Activated T-cell treated with anti-CD3 and anti-CD28 coated beads for 48 hours (primary cell): ENCODE results near the gene ANAPC16.
"Not testable (repeated sequence)": the region's sequence is repeated elsewhere in the genome, so short reads cannot be mapped to it uniquely, and the experiment has no call there.

Source experiments
- DNase-seq: peaks from one replicate; pipeline ENCODE4 v3.0.0-alpha.2; 2020; ENCODE audit warnings: low read depth

ANAPC16 gene

DNA sequence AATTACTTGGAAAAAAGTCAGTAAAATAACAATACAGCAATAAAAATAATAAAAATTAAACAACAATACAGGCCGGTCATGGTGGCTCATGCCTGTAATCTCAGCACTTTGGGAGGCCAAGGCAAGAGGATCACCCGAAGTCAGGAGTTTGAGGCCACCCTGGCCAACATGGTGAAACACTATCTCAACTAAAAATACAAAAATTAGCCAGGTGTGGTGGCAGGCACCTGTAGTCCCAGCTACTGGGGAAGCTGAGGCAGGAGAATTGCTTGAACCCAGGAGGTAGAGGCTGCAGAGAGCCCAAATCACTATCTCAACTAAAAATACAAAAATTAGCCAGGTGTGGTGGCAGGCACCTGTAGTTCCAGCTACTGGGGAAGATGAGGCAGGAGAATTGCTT, 4.0 kb upstream of the ANAPC16 start:
- DNase-seq, result not testable (repeated sequence)

DNA sequence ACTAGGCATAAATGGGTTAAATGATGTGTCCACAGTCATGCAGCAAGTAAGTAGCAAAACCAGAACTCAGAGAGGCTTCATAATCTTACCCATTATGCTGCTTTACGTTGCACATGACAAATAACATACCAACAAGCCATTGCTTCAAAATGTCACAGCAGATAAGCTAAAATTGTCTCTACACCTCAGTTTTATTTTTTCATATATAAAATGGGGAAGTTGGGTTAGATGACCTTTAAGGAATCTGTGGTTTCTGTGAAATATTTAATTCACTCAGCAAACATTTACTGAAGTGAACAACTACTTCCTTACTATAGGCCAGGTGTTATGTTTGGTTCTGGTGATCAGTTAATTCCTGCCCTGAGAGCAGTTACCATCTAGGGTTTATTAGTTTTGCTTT, 2.5 kb downstream of the ANAPC16 start:
- DNase-seq, result no peak

DNA sequence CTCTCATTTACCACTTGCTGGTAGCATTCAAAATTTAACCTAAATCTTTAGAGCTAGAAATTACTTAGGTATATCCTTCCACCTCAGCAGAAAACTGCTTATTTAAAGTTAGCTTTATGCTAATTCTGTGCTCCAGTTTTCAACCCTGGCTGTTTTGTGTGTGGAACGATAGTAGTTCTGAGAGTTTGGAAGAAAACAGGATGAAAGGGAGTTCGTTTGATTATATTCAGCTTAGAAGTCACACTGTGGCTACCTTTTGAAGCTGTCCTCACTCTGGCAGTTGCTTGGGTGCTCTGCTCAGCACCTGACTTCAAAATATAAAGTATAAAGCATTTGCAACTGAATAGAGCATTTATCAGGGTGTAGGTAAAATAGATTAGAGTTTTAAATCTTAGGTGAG, 2.9 kb downstream of the ANAPC16 start:
- DNase-seq, result no peak

DNA sequence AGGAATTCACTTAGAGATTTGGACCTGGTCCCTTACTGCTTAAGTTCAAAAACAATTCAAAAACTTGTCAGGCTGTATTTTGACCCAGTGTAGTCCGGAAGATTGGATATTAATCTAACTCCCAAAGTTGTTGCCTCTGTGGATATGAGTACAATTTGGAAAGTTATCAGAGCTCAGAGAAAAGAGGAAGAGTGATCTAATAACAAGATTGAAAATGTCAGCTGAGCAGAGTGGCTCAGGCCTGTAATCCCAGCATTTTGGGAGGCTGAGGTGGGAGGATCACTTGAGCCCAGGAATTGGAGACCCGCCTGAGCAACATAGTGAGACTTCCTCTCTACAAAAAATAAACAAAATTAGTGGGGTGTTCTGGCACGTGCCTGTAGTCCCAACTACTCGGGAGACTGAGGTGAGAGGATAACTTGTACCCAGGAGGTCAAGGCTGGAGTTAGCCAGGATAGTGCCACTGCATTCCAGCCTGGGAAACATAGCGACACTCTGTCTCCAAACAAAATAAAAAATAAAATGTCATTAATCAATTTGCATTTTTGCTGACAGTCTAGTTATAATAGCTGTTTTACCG, 3.5 kb downstream of the ANAPC16 start:
- no peak for DNase-seq

DNA sequence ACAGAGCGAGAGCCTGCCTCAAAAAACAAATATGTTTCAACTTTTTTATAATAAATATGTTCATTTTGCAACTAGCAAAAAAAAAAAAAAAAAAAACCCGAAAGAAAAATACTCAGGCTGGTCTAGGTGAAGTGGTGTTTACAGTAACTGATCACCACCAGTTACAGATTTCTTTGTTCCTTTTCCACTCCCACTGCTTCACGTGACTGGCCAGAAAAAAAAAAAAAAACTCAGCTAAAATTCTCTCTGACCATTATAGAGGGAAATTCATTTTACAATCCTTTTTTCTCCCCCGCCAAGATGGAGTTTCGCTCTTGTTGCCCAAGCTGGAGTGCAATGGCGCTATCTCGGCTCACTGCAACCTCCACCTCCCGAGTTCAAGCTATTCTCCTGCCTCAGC, 4.8 kb downstream of the ANAPC16 start:
- no peak for DNase-seq

DNA sequence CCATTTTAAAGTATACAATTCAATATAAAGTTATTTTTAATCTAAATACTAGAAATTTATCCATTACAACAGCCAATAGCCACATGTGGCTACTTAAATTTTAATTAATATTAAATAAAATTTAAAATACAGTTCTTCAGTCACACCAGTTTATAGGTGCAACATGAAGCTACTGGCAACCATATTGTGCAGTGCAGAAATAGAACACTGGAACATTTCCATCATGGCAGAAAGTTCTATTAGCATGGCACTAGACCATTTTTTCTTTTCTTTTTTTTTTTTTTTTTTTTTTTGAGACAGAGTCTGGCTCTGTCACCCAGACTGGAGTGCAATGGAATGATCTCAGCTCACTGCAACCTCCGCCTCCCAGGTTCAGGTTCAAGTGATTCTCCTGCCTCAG, 5.5 kb downstream of the ANAPC16 start:
- no peak for DNase-seq

DNA sequence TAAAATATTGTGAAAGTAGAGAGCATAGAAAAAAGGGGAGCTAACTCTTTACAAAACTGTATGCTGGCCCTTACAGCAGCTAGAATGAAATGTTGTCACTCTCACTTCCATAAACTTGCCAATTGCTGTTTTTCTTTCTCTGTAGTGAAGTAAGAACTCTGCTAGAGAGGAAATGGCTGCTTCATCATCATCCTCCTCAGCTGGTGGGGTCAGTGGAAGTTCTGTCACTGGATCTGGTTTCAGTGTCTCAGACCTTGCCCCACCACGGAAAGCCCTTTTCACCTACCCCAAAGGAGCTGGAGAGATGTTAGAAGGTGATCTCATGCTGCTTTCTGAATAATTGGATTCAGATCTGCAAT, 7.9 kb downstream of the ANAPC16 start:
- no peak for DNase-seq

DNA sequence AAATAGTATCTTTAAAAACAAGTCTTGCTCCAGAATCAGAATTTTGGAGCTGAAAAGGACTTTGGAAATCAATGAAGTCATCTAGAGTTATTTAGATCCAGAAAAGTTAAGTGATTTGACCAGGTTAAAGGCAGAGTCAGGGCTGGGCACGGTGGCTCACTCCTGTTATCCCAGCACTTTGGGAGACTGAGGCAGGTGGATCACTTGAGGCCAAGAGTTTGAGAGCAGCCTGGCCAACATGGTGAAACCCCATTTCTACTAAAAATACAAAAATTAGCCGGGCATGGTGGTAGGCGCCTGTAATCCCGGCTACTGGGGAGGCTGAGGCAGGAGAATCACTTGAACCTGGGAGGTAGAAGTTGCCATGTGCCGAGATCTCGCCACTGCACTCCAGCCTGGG, 8.4 kb downstream of the ANAPC16 start:
- DNase-seq, result not testable (repeated sequence)

DNA sequence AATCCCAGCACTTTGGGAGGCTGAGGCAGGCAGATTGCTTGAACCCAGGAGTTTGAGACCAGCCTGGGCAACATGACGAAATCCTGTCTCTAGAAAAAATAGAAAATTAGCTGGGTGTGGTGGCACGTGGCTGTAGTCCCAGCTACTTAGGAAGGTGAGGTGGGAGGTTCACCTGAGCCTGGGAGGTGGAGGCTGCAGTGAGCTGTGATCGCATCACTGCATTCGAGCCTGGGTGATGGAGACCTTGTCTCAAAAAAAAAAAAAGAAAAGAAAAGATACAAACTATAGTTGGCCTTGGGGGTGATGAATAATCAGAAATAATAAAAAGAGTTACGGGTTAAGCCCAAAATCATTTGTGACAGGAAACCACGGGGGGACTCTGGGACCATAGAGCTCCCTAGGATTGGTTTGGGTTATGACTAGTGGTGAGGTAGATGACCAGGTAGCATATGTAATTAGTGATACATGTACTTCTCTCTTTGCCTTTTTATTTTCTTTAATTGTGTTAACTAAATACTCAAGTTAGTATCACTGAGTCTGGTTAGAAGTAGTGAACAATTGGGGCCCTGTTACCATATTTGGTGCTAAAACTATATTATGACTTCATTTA, 10.7 kb downstream of the ANAPC16 start:
- DNase-seq, result no peak

DNA sequence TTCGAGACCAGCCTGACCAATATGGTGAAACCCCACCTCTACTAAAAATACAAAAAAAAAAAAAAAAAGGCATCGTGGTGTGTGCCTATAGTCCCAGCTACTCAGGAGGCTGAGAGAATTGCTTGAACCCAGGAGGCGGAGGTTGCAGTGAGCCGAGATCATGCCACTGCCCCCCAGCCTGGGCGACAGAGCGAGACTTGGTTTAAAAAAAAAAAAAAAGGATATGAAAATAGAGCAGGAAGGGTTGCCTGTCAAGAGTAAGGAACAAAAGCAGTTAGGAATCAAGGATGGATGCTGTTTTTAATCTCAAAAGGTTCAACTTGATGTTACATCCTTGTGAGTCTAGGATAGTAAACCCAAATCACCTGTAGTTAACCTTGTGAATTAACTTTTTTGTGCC, 12.0 kb downstream of the ANAPC16 start:
- DNase-seq, result no peak

DNA sequence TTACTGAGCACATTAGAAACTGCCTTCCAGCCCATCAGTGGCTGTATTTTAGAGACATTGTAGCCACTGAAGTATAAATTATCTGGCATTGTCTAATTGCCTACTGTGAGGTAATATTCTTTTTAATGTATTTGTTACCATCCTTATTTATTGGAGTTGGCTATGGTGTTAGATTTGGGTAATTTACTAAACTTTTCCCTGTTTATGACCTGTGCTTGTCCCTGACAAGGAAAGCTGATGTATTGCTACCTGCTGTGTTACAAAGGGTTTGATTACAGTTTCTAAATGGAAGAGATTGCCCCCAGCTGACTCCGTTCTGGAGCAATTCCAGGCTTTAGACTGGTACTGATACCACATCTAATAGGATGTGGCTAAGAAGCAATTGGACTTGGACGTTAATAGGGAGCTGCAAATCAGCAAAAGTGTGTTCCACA, 12.5 kb downstream of the ANAPC16 start:
- no peak for DNase-seq

DNA sequence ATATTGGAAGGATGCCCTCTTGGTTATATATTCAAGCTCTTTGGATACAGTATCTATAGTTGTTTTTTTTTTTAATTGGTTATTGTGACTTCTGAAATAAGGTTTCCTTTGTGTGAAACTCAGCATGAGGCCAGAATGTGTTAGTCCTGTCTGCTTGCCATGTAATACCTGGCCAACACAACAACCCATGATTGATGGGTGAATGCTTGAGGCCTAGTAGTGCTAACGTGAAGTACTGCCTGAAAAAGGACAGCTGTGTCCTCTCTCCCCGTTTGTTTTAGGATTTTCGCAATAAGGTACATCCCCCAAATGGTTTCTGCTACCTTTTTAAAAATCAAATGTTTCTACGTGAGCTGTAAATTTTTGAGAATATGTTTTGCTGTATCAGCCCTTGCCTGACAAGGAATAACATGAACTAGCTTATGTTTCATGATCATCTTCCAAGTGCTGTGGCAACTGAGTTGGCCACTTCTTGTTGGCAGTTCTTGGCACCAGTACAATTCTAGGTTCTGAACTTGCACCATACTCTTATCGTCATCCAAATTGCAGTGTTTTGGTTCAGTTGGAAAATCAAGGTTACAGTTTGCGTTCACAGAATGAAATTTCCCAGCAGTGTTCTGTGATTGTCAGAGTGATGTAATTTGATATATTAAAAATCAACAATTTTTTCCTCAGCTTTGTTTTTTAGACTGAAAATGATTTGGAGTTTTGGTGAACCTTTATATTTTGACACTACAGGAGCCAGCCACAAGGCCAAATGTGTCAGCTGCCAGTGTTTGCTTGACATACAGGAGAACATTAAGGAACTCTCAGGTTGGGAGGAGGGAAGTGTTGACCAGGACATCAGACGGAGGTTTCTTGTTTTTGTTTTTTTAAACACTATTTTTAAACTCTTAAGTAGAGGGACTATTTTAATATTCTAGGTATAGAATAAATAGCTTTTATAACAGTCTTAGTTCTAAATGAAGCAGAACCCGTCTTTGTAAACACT, 13.7 kb downstream of the ANAPC16 start:
- no peak for DNase-seq

DNA sequence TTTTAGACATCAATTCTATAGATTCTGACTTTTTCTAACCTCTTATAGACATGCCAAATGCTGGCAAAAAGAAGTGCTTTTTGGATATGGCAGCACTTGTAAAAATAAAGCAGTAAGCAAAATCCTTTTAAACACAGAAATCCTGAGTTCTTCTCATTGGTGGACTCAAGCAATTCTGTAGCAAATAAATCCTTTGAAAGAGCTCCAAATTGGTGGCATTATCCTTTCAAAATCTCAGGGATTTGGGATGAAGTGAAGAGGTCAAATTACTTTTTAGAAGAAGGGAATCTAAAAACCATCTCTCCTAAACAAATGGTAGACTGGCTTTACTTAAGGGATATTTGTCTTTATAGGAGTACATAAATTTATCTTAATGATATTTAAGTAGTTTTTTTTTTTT, 17.8 kb downstream of the ANAPC16 start:
- no peak for DNase-seq

DNA sequence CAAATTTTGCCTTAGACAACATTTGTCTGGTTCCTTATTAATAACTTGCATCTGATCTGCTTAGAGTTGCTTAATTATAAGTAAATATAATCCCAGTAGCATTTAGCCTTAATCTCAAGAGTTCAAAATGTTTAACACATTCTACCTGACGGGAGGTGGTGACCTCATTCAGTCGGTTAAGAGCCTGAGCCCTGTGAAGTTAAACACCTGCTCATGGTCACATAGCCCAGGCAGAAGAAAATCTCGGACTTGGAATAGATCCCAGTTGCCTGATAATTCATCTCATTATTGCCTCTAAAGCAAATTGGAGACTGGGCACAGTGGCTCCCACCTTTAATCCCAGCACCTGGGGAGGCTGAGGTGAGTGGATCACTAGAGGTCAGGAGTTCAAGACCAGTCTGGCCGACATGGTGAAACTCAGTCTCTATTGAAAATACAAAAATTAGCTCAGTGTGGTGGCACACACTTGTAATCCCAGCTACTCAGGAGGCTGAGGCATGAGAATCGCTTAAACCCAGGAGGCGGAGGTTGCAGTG, 18.8 kb downstream of the ANAPC16 start:
- DNase-seq, result no peak

DNA sequence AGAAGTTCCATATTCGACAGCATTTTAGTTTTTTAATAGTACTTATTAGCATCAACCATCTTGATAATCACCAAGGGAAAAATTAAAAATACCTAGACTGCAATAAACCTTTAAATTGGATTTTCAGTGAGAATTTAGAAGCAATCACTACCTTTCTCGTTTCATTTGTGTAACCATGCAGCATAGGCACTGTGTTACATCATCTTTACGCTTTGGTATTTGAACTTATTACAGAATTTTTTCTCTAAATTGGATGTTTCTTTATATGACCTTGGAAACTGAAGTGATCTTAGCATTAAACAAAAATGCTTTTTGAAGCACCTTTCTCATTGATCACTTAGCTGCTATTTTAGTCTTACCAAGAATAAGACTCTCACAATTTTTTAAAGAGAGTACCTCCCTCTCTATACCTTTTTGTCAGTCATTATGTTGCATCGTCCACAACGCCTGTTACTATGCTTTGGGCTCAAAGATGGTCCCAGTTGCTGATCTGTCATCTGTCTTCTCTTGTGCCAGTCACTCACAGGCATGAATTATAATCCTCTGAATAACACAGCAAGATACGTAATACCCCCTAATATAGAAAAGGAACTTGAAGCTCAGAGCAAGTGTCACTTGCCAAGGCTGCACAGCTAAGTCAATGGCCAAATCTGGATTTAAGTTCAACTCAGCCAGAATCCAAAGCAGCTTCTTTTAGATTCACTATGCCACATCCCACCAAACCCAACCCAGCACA, 19.9 kb downstream of the ANAPC16 start:
- DNase-seq, result no peak

DNA sequence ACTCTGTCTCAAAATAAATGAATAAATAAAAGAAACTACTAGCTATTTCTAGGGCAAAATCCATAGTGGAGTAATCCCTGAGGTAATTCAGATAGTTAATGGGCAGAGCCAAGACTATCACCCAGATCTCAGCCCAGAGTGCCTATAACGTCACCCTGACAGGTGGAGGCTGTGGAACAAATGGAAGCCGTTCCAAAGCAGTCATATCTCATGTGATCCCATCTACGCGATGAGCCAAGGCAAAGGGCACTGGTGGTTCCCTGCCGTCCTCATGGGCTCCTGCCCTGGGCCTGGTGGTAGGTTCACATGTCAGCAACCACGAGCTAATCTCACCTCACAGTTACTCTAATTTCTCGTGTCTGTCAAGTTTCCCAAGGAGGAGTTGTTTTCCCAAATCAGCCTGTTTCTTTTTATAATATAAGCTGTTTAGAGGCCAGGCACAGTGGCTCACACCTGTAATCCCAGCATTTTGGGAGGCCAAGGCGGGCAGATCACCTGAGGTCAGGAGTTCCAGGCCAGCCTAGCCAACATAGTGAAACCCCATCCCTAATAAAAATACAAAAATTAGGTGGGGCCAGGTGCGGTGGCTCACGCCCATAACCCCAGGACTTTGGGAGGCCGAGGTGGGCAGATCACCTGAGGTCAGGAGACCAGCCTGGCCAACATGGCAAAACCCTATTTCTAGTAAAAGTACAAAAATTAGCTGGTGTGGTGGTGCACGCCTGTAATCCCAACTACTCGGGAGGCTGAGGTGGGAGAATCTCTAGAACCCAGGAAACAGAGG, 22.8 kb downstream of the ANAPC16 start:
- no peak for DNase-seq

DNA sequence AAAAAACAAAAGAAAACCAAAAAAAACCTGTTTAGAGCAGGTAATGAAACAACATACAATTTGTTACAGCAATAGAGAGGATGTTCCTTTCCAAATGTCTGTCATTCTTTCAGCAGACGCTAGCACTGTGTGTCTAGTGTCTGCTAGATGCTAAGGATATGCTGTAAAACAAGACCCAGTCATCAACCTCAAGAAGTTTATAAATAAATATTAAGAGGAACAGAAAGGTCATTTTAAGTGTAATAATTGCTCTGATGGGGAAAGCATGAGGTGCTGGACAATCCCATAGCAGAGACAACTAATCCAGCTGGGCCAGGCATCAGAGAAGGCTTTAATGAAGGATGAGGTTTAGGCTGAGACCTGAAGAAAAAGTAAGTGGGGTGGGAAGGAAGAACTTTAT, 23.6 kb downstream of the ANAPC16 start:
- no peak for DNase-seq

DNA sequence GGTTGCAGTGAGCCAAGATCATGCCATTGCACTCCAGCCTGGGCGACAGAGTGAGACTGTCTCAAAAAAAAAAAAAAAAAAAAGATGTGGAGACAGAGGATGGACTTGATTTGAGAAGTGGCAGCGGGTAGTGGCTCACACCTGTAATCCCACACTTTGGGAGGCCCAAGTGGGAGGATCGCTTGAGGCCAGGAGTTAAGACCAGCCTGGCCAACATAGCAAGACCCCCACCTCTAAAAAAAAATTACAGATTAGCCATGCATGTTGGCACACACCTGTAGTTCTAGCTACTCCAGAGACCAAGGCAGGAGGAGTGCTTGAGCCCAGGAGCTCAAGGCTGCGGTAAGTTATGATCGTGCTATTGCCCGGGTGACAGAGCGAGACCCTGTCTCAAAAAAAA, 24.6 kb downstream of the ANAPC16 start:
- DNase-seq, result no peak

DNA sequence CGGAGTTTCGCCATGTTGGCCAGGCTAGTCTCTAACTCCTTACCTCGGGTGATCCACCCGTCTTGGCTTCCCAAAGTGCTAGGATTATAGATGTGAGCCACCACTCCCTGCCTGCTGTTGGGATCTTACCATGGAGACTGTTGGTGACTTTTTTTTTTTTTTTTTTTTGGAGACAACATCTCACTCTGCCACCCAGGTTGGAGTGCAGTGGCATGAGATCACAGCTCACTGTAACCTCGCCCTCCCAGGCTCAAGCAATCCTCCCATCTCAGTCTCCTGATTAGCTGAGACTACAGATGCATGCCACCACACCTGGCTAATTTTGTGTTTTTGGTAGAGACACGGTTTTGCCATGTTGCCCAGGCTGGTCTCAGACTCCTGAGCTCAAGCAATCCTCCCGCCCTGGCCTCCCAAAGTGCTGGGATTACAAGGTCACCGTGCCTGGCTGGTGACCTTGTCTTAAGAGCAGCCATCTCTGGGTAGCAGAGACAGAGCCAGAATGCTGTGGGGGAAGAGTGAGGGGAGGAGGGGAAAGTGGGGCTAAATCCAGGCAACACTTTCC, 26.0 kb downstream of the ANAPC16 start:
- DNase-seq, result no peak

DNA sequence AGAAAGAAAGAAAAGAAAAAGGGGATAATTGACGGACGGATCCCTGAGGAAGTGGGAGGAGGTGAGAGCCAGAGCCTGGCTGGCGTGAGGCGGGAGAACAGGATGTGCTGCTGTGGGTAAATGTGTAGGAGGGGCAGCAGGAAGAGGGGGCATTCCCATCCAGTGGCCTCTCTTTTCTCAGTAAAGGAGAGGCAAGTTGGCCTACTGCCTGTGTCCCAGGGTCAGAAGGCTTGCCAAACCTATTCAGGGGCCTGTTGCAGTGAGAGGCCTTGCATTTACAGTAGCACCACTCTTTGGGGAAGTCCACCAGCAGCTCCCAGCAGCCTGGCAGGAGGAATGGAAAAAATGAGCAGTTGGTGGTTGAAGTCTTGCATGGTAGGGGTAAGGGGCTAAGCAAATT, 26.9 kb downstream of the ANAPC16 start:
- no peak for DNase-seq

DNA sequence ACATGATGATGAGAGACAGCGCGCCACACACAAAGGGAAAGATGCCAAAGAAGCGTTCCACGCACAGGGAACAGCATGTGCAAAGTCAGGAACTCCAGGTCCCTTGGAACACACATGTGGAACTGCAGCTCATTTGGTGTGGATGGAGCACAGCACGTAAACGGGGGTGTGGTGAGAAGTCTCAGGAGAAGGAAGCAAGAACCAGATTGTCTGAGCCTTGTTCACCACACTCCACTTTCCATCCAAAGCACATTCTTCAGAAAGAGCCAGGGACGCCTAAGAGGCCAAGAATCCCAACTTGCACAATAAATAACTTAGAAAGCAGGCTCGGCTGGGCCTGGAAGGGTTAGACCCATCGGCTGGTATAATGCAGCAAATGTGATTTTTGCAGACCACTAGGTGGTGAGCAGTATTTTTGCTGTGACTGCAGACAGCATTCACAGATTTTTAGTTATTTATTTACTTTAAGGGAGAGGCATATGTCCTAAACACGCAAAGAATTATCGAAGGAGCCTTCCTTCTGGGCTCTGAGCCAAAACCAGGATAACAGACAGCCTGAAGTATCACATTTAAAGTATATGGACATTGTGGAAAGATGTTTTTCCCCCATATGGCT, 28.1 kb downstream of the ANAPC16 start:
- DNase-seq, result no peak
